Vagina (tissue), 2 donors: ENCODE data around the gene CERS1.

ENCODE experiments used
- POLR2A ChIP-seq, 2 donors: fragments of 450-650 bp; IDR thresholded peaks; one replicate each; pipeline ENCODE4 v1.6.1; 2017; ENCODE audit warnings: antibody characterized with exemption in 2 of 2, mild to moderate bottlenecking in 2 of 2, moderate library complexity in 2 of 2
- TF ChIP-seq, protein P1 (sequence below), 3 experiments: fragments of 450-650 bp in 2 of 3; fragments of 200-600 bp in 1 of 3; sonication (generic) in 1 of 3; IDR thresholded peaks; one replicate each; pipeline ENCODE4 v1.5.1; 2017 to 2019; ENCODE audit warnings: antibody characterized with exemption in 3 of 3, mild to moderate bottlenecking in 2 of 3, moderate library complexity in 2 of 3

DNA sequence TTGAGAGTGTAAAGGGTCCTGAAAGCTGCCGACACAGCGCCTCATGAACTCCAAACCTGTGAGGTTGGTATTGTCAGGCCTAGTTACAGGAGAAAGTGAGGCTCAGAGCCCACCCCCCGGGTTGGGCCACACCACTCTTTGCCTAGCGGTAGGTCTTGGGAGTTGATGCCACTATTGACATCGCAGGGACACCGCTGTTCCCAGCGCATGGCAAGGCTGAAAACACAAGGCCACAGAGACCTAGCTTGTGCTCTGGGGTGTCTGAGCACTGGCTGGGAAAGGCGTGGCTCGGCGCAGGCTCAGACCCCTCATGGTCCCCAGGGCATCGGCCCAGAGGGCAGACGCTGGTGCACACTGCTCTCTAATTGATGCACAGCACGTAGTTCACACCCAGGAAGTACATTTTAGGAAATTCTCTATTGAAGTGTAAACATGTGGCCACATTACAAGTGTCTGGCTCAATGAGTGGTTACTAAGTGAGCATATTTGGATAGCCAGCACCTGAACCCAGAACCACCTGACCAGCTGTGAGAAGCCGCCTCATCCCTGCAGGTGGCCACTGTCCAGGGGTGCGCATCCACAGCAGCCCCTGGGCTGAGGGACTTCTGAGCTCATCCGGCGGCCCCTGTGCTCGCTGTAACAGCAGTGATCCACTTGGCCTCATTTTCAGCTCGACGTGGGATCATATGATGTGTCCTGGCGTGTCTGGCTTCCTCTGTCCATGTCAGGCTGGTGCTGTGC, 36.9 kb downstream of the CERS1 start:
- TF ChIP-seq, protein P1, sequence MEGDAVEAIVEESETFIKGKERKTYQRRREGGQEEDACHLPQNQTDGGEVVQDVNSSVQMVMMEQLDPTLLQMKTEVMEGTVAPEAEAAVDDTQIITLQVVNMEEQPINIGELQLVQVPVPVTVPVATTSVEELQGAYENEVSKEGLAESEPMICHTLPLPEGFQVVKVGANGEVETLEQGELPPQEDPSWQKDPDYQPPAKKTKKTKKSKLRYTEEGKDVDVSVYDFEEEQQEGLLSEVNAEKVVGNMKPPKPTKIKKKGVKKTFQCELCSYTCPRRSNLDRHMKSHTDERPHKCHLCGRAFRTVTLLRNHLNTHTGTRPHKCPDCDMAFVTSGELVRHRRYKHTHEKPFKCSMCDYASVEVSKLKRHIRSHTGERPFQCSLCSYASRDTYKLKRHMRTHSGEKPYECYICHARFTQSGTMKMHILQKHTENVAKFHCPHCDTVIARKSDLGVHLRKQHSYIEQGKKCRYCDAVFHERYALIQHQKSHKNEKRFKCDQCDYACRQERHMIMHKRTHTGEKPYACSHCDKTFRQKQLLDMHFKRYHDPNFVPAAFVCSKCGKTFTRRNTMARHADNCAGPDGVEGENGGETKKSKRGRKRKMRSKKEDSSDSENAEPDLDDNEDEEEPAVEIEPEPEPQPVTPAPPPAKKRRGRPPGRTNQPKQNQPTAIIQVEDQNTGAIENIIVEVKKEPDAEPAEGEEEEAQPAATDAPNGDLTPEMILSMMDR (IDR thresholded peaks at IDR 0.05), result no peak
- no peak for TF ChIP-seq POLR2A (IDR thresholded peaks at IDR 0.05)
